HepG2 (cell line): ENCODE results near the gene TLL2. TPM values are rescaled to one million over a fixed set of nuclear protein-coding genes. Genes with fewer than 3 reads are reported as not detected.

Experiments
- ATAC-seq: fragments of 200-7000 bp; cut with Tn5 transposase; 3 replicates; pipeline ENCODE4 v1.9.1; 2020; ENCODE audit warnings: mild to moderate bottlenecking, moderate library complexity
- BruUV-seq: library from RNA; stranded (reverse); fragments of 400-500 nt; replicated peaks from 2 replicates; lab custom pipeline; 2021; lab: Mats Ljungman, UMichigan
- CTCF ChIA-PET: fragments of 300-600 bp; formaldehyde crosslinking; extraction: SDS; loops from one replicate; lab custom pipeline; 2021; ENCODE audit warnings: low total read pairs, inconsistent platforms, low intra/inter-chr PET ratio; lab: Yijun Ruan, JAX
- POLR2A ChIA-PET: fragments of 350-600 bp; sonication (Branson Sonifier 250); formaldehyde crosslinking; loops from one replicate; lab custom pipeline; 2020; ENCODE audit warnings: antibody characterized with exemption, inconsistent platforms; lab: Yijun Ruan, JAX
- DNase-seq: peaks from one replicate; pipeline ENCODE4 v3.0.0-alpha.2; 2015; ENCODE audit warnings: low spot score
- FAIRE-seq: peaks from 3 replicates; lab custom pipeline; 2011; peaks lifted over from hg19 to GRCh38; lab: Jason Lieb, UNC
- H2AFZ ChIP-seq: one replicate; pipeline ENCODE4 v1.6.1; 2011; ENCODE audit warnings: low read length, inconsistent platforms
- H3K27ac ChIP-seq: fragments of 300-600 bp; 3 replicates; pipeline ENCODE4 v1.8.0; 2011; ENCODE audit warnings: mixed run types, mild to moderate bottlenecking, mixed read lengths, low read length, inconsistent platforms; ENCODE audit not compliant: insufficient read depth; ENCODE audit errors: extremely low read length
- H3K27me3 ChIP-seq, 2 experiments: fragments of 200-600 bp in 1 of 2; 2 replicates in 1 of 2; 3 replicates in 1 of 2; pipeline versions ENCODE4 v1.6.0 to v1.8.0; 2011; ENCODE audit warnings: low read length in 2 of 2, mild to moderate bottlenecking in 2 of 2, moderate library complexity in 2 of 2, inconsistent platforms in 1 of 2; ENCODE audit not compliant: insufficient read depth in 2 of 2, control insufficient read depth in 1 of 2
- H3K36me3 ChIP-seq, 2 experiments: fragments of 200-600 bp in 1 of 2; replicated peaks in 1 of 2; 2 replicates in 1 of 2; 3 replicates in 1 of 2; pipeline versions ENCODE4 v1.5.1 to v1.8.0; 2011; ENCODE audit warnings: low read length in 2 of 2, inconsistent platforms in 1 of 2; ENCODE audit not compliant: insufficient read depth in 2 of 2, control insufficient read depth in 1 of 2
- H3K4me1 ChIP-seq: 2 replicates; pipeline ENCODE4 v1.5.1; 2012; ENCODE audit warnings: low read length, inconsistent platforms; ENCODE audit not compliant: insufficient read depth
- H3K4me2 ChIP-seq: 2 replicates; pipeline ENCODE4 v1.6.0; 2011; ENCODE audit warnings: low read depth, low read length, inconsistent platforms
- H3K4me3 ChIP-seq, 3 experiments: fragments of 200-600 bp in 1 of 3; sonication (generic), shearing (Covaris generic) in 1 of 3; replicated peaks in 1 of 3; 2 replicates each; pipeline ENCODE4 v1.5.1; 2011 to 2016; ENCODE audit warnings: low read length in 3 of 3, inconsistent platforms in 2 of 3, low read depth in 2 of 3, mild to moderate bottlenecking in 2 of 3, control low read depth in 1 of 3, mixed read lengths in 1 of 3; ENCODE audit not compliant: insufficient read depth in 1 of 3
- H3K79me2 ChIP-seq: one replicate; pipeline ENCODE4 v1.6.1; 2011; ENCODE audit warnings: low read length, inconsistent platforms; ENCODE audit not compliant: insufficient read depth
- H3K9ac ChIP-seq: 2 replicates; pipeline ENCODE4 v1.6.0; 2011; ENCODE audit warnings: mild to moderate bottlenecking, low read depth, low read length, inconsistent platforms; ENCODE audit not compliant: insufficient read depth
- H3K9me3 ChIP-seq: 2 replicates; pipeline ENCODE4 v1.5.1; 2012; ENCODE audit warnings: mild to moderate bottlenecking, low read length
- H4K20me1 ChIP-seq: 2 replicates; pipeline ENCODE4 v1.6.0; 2011; ENCODE audit warnings: inconsistent platforms, mild to moderate bottlenecking, low read length, moderate library complexity; ENCODE audit not compliant: insufficient read depth
- CHD4 ChIP-seq: fragments of 200-600 bp; sonication (generic); IDR thresholded peaks from 2 replicates; pipeline ENCODE4 v1.7.0; 2017; ENCODE audit warnings: mild to moderate bottlenecking, low read length, borderline replicate concordance
- HNRNPK ChIP-seq: fragments of 200-400 bp; formaldehyde crosslinking; IDR thresholded peaks from 2 replicates; pipeline ENCODE4 v1.6.1; 2018; ENCODE audit warnings: low read length, low read depth, moderate library complexity, mild to moderate bottlenecking; ENCODE audit not compliant: poor library complexity, severe bottlenecking
- MED13 ChIP-seq: sonication (generic); formaldehyde crosslinking; IDR thresholded peaks from 2 replicates; pipeline ENCODE4 v1.5.0; 2020; ENCODE audit warnings: missing genetic modification reagents
- ZNF235 ChIP-seq: sonication (generic); formaldehyde crosslinking; IDR thresholded peaks from 2 replicates; pipeline ENCODE4 v1.8.1; 2023; ENCODE audit warnings: mild to moderate bottlenecking, missing genetic modification reagents, borderline replicate concordance
- WGBS: methylation state at CpG from one replicate; pipeline ENCODE4 v1.1.6; 2017; ENCODE audit warnings: low lambda C conversion rate; 5-methylcytosine and 5-hydroxymethylcytosine counted together
- in situ Hi-C: cut with HindIII; loops from 2 replicates; pipeline ENCODE4 v1.10.0; 2017; ENCODE audit warnings: low pct_unique_long_range_greater_than_20kb; ENCODE audit not compliant: extremely low pct_ligation_motif_present
- intact Hi-C: fragments of 100-400 bp; cut with micrococcal nuclease; formaldehyde crosslinking; loops from one replicate; pipeline ENCODE4 v1.10.0; 2022; ENCODE audit not compliant: unreplicated experiment
- polyA plus RNA-seq, 8 experiments: library from polyadenylated mRNA; depleted of rRNA in 3 of 8; stranded (reverse) in 7 of 8; unstranded in 1 of 8; fragments of >200 nt; fragmentation: Illumina TruSeq in 4 of 8; extraction: Trizol in 4 of 8; gene quantifications; 2 replicates each; pipeline versions ENCODE4 v1.2.1 to v1.2.3, GENCODE V29; 2011 to 2016; ENCODE audit warnings: low read depth in 4 of 8, missing spikeins in 1 of 8, mixed read lengths in 1 of 8; ENCODE audit not compliant: insufficient read depth in 1 of 8
- total RNA-seq, 5 experiments: library from RNA; depleted of rRNA; stranded (reverse); fragments of >200 nt; fragmentation: Illumina TruSeq; extraction: Trizol; gene quantifications; 2 replicates each; pipeline ENCODE4 v1.2.3, GENCODE V29; 2016; ENCODE audit warnings: low read depth in 1 of 5
- TF ChIP-seq, protein P1 (sequence below): sonication (generic); formaldehyde crosslinking; IDR thresholded peaks from 2 replicates; pipeline ENCODE4 v1.9.0; 2021; ENCODE audit warnings: mild to moderate bottlenecking, missing genetic modification reagents
- TF ChIP-seq, protein P2 (sequence below): sonication (generic); formaldehyde crosslinking; IDR thresholded peaks from 2 replicates; pipeline ENCODE4 v1.4.0; 2020; ENCODE audit warnings: missing genetic modification reagents

TLL2 gene
- total and polyA plus RNA-seq, 2 of the 13 experiments (the other 11 are each of a cell fraction or from before 2014, with no cell fraction given) = 0.09 TPM; not detected in 1

DNA sequence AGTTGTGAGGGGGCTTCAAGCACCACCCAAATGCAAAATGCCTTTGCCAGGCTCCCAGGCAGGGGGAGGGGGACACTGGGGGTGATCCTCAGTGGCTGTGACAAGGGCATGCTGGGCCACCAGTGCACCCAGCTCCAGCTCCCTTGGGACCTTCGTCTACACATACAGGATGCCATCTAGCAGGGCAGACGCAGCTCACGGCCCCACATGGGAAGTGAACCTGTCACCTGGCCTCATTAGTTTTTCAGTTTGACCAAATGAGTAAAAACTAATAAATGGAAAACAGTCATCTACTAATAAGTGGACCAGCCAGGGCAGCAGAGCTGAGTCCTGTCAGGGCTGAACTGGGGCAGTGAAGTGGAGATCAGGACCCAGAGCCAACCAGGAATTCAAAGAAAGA, 50.2 kb downstream of the TLL2 start:
- H3K36me3 ChIP-seq = no peaks in the 10 kb centered on the region
- POLR2A ChIA-PET = no interaction called here
- ATAC-seq (no peak), DNase-seq (no peak), FAIRE-seq (no peak)
- CTCF ChIA-PET = no interaction called here
- no peak overlapping the region for H2AFZ ChIP-seq
- H3K9ac ChIP-seq = no peak overlapping the region
- no peak for TF ChIP-seq HNRNPK
- TF ChIP-seq, protein P1, sequence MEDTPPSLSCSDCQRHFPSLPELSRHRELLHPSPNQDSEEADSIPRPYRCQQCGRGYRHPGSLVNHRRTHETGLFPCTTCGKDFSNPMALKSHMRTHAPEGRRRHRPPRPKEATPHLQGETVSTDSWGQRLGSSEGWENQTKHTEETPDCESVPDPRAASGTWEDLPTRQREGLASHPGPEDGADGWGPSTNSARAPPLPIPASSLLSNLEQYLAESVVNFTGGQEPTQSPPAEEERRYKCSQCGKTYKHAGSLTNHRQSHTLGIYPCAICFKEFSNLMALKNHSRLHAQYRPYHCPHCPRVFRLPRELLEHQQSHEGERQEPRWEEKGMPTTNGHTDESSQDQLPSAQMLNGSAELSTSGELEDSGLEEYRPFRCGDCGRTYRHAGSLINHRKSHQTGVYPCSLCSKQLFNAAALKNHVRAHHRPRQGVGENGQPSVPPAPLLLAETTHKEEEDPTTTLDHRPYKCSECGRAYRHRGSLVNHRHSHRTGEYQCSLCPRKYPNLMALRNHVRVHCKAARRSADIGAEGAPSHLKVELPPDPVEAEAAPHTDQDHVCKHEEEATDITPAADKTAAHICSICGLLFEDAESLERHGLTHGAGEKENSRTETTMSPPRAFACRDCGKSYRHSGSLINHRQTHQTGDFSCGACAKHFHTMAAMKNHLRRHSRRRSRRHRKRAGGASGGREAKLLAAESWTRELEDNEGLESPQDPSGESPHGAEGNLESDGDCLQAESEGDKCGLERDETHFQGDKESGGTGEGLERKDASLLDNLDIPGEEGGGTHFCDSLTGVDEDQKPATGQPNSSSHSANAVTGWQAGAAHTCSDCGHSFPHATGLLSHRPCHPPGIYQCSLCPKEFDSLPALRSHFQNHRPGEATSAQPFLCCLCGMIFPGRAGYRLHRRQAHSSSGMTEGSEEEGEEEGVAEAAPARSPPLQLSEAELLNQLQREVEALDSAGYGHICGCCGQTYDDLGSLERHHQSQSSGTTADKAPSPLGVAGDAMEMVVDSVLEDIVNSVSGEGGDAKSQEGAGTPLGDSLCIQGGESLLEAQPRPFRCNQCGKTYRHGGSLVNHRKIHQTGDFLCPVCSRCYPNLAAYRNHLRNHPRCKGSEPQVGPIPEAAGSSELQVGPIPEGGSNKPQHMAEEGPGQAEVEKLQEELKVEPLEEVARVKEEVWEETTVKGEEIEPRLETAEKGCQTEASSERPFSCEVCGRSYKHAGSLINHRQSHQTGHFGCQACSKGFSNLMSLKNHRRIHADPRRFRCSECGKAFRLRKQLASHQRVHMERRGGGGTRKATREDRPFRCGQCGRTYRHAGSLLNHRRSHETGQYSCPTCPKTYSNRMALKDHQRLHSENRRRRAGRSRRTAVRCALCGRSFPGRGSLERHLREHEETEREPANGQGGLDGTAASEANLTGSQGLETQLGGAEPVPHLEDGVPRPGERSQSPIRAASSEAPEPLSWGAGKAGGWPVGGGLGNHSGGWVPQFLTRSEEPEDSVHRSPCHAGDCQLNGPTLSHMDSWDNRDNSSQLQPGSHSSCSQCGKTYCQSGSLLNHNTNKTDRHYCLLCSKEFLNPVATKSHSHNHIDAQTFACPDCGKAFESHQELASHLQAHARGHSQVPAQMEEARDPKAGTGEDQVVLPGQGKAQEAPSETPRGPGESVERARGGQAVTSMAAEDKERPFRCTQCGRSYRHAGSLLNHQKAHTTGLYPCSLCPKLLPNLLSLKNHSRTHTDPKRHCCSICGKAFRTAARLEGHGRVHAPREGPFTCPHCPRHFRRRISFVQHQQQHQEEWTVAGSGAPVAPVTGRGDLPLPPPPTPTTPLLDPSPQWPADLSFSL (CRISPR knock-in tag) = no peak
- no peak for TF ChIP-seq CHD4
- no peak for TF ChIP-seq MED13 (CRISPR knock-in tag)
- TF ChIP-seq, protein P2, sequence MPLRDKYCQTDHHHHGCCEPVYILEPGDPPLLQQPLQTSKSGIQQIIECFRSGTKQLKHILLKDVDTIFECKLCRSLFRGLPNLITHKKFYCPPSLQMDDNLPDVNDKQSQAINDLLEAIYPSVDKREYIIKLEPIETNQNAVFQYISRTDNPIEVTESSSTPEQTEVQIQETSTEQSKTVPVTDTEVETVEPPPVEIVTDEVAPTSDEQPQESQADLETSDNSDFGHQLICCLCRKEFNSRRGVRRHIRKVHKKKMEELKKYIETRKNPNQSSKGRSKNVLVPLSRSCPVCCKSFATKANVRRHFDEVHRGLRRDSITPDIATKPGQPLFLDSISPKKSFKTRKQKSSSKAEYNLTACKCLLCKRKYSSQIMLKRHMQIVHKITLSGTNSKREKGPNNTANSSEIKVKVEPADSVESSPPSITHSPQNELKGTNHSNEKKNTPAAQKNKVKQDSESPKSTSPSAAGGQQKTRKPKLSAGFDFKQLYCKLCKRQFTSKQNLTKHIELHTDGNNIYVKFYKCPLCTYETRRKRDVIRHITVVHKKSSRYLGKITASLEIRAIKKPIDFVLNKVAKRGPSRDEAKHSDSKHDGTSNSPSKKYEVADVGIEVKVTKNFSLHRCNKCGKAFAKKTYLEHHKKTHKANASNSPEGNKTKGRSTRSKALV (CRISPR knock-in tag) = no peak
- TF ChIP-seq ZNF235 (CRISPR knock-in tag) = no peak
- intact Hi-C loops (no loop called here), in situ Hi-C loops (no loop called here)
- BruUV-seq = no TSS peak
- WGBS = 7% methylated on average over 2 of the region's 3 CpGs
- no peaks in the 10 kb centered on the region for H3K79me2 ChIP-seq
- H3K4me2 ChIP-seq = no peak overlapping the region
- no peak overlapping the region for H3K4me3 ChIP-seq
- H3K9me3 ChIP-seq = no peaks in the 10 kb centered on the region
- peaks cover 0 to 28% of the 10 kb centered on the region in 2 experiments; a peak in 2 of 5 replicates for H3K27me3 ChIP-seq
- no peaks in the 10 kb centered on the region for H4K20me1 ChIP-seq
- H3K27ac ChIP-seq = no peak overlapping the region
- no peaks in the 10 kb centered on the region for H3K4me1 ChIP-seq
